HG03025 (cell line): Measurements from ENCODE around the gene RASGRF2.
"Not testable (repeated sequence)": the region's sequence is repeated elsewhere in the genome, so short reads cannot be mapped to it uniquely, and the experiment has no call there.

Experiments
- ATAC-seq: cut with Tn5 transposase; IDR thresholded peaks from one replicate; pipeline ENCODE4 v1.9.1; 2021; ENCODE audit warnings: mild to moderate bottlenecking, moderate library complexity; ENCODE audit not compliant: unreplicated experiment, low FRiP score

RASGRF2 gene

DNA sequence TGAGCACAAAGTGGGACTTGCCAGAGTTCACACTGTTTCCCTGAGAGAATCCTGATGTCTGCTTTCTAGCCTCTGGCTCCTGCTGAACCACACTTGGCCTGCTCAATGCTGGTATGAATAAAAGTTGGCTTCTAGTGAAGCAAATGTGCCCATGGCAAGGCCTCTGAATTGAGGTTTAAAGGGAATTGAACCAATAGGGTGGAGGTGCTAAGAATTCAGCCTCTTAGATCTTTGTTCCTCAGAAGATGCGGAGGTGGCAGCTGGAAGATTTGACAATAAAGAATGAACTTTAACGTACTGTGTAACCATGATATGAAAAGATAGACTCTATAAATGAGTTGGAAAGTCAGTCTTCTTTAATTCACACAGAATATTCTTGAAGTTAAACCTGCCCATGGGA is 57.2 kb downstream of the RASGRF2 start:
- ATAC-seq: no peak

DNA sequence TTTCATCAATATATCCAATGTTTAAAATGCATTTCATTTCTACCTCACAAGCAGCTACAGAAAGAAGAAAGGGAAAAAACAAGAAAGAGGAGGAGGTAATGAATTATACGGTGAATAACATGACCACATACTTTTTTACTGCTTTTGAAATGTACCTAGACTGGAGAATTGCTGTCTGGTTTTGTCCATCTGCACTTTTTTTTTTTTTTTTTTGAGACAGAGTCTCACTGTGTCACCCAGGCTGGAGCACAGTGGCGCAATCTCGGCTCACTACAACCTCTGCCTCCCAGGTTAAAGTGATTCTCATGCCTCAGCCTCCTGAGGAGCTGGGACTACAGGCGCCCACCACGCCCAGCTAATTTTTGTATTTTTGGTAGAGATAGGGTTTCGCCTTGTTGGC is 58.4 kb downstream of the RASGRF2 start:
- not testable (repeated sequence) for ATAC-seq

DNA sequence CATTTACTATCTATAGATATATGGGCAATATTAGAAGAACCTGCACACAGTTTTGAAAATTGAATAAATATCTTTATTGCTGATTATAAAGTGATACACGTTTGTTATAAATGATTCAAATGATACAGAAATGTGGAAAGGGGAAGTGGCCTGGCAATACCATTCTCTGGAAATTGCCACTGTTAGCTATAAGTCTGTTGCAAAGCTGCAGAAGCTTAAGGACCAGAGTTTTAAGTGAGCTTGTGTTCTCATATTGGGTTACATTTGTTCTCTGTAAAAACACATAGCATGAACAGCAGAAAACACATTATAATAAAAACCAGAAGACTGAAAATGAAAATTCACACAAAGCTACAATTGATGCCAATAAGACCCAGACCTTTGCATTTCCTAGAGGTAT is 59.6 kb downstream of the RASGRF2 start:
- no peak for ATAC-seq

DNA sequence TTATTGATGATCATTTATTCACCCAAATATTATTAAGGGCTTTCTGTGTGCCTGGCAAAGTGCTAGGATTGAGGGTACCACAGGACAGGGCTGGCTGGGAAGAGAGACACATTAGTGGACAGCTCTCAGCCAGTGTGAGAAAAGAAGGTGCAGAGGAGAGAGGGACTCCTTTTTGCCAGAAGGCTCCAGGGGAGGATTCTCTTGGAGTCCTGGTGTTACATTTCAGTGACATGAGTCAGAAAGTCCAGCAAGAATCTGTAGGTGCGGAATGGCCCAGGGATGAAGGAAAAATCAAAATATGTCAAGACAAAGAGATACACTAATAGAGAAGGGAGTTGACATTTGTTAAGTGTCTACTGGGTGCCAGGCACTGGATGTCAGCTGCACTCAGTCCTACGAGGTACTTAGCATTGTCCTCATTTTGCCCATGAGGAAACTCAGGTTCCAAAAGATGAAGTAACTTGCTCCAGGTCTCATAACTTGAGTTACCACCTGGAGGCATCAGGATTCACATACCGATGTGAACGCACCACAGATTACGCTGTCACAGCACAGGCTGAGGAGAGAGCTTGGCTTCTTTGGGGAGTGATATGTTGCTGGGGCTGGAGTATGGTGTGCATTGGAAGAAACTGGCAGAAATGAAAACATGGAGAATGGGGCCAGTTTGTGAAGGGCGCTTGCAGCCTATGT is 60.5 kb downstream of the RASGRF2 start:
- no peak for ATAC-seq

DNA sequence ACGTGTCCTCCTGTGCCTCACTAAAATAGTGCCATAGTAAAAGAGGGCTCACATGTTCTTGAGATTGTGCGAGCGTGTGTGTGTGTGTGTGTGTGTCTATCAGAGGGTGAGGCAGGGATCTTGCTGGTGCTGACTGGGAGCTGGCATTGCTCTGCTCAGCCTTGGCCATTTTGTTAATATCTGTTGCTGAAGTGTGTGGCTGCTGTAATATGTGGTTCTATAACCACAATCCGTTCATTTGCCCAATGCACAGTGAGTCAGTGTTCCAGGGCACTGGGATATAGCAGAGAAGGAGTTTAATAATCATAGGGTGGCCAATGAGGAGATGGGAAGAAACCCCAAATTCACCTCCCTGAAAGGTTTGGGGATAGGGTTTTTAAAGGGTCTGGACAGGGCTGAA is 61.3 kb downstream of the RASGRF2 start:
- no peak for ATAC-seq

DNA sequence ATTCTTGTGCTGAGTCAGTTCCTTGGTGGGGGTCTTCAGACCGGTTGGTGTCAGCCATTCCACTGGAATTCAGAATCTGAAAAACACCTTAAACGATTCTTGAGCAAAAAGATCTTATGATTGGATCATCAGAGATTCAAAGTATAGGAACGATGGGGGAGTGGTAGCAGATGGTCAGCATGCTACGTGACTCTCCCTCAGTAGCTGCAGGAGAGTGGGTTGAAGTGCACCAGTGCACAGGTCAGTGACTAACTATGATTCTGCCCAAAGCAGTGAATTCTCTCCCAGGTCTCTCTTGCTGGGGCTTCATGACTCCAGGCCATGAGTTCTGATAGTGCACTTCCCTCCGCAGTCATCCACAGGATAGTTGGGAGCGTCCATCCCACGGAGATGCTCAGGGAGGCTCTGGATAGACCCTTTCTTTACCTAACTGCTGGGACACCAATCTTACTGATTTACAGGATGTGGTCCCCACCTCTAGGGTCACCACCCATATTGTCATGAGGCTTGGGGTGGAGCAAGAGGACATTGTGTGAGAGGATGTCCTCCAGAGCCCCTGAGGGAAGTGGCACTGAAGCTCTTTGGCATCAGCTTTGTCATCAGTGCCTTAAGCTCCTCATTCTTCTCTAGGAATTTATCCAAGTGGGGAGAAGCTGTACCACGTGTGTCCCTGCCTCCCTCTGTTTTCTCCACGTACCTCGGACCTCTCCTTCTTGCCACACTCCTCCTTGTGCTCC is 62.0 kb downstream of the RASGRF2 start:
- no peak for ATAC-seq

DNA sequence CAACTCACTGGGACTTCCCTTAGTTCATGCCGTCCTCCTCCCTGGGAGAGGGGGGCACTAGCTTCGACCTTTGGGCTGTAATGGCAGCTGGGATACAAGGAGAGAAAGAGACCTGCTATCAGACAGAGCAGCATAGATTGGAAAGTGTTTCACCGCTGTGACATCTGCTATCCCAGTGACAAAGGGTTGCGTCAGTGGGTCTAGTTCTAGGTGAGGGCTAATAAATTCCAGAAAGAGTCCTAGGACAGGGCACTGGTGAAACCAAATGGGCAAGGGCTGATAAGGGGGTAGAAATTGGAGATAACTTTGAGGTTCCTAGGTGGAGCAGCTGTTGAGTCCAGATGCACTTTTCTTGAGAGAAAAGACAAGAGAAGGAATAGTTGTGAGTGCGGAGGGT is 62.5 kb downstream of the RASGRF2 start:
- ATAC-seq: no peak

DNA sequence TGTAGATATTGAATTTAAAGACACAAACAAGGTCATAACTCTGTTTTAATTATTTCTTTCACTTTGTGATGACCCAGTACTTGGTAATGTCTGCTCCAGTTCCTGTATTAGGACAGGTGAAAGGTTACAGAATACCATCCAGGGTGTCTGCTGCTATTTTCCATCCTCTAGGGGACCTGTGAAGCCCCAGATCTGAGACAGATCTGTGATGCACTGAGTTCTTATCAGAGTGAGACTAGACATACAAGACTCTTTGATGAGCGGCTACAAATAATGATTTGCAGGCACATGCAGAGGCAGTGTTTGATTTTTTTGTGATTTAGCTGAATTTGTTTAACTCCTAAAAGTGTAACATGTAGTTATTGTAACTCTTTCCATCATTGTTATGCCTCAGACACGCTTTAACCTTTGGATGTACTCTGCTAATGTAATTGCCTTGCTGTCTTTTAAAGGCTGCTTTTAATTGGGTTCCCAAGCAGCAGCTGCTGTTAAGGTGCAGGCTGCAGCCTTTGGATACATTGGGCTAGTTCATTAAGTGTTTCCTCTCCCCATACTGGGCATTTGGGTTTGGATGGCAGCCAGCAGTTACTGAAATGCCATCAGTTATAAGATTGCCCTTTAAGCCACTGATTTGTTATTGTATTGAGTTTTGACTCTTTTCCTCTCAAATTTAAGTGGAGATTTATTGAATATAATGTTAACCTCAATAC is 63.3 kb downstream of the RASGRF2 start:
- ATAC-seq: no peak

DNA sequence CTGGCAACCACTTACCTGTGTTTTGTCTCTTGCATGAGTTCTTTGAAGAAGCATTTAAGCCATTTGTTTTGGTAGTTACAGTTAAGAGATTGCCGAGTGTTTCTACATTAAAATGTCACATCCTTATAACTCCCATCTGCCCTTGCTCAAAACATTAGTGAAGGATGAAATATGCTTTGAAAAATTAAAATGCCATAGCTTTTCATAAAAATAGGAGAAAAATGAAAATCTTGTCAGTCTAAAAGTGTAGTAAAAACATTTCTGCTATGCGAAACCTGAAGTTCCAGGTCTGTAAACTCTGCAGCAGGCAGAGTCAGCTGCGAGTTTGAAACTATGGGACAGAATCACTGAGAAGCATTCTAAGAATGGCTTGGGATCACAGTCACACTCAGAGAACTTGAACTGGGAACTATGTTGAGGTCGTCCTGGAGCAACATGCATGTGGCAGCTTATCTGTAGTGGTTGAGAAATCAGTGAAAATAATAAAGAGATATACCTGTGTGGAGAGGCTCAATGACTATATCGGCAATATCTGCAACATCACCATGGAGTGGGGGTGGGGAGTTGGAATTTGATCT is 67.4 kb downstream of the RASGRF2 start:
- no peak for ATAC-seq

DNA sequence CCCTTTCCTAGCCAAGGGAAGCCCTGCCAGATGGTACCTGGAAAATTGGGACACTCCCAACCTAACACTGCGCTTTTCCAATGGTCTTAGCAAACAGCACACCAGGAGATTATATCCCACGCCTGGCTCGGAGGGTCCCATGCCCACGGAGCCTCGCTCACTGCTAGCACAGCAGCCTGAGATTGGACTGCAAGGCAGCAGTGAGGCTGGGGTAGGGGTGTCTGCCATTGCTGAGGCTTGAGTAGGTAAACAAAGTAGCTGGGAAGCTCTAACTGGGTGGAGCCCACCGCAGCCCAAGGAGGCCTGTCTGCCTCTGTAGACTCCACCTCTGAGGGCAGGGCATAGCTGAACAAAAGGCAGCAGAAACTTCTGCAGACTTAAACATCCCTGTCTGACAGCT is 68.7 kb downstream of the RASGRF2 start:
- ATAC-seq: not testable (repeated sequence)

DNA sequence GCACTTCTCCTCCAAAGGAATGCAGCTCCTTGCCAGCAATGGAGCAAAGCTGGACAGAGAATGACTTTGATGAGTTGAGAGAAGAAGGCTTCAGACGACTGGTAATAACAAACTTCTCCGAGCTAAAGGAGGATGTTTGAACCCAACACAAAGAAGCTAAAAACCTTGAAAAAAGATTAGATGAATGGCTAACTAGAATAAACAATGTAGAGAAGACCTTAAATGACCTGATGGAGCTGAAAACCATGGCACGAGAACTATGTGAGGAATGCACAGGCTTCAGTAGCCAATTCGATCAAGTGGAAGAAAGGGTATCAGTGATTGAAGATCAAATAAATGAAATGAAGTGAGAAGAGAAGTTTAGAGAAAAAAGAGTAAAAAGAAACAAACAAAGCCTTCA is 69.6 kb downstream of the RASGRF2 start:
- not testable (repeated sequence) for ATAC-seq

DNA sequence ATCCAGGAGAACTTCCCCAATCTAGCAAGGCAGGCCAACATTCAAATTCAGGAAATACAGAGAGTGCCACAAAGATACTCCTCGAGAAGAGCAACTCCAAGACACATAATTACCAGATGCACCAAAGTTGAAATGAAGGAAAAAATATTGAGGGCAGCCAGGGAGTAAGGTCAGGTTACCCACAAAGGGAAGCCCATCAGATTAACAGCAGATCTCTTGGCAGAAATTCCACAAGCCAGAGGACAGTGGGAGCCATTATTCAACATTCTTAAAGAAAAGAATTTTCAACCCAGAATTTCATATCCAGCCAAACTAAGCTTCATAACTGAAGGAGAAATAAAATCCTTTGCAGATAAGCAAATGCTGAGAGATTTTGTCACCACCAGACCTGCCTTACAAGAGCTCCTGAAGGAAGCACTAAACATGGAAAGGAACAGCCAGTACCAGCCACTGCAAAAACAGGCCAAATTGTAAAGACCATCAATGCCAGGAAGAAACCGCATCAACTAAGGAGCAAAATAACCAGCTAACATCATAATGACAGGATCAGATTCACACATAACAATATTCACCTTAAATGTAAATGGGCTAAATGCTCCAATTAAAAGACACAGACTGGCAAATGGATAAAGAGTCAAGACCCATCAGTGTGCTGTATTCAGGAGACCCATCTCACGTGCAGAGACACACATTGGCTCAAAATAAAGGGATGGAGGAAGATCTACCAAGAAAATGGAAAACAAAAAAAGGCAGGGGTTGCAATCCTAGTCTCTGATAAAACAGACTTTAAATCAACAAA is 70.3 kb downstream of the RASGRF2 start:
- not testable (repeated sequence) for ATAC-seq

DNA sequence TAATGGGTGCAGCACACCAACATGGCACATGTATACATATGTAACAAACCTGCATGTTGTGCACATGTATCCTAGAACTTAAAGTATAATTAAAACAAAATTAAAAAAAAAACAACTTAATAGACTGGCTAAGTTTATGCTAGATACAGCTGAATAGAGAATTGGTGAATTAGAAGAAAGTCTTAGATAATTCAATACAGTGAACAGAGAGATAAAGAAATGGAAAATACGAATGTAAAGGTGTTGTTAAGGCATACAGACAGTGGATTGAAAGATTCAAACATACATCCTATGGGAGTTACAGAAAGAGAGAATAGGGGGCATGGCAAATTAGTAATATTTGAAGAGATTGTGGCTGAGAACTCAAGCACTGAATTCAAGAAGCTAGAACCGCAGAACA is 75.4 kb downstream of the RASGRF2 start:
- ATAC-seq: no peak

DNA sequence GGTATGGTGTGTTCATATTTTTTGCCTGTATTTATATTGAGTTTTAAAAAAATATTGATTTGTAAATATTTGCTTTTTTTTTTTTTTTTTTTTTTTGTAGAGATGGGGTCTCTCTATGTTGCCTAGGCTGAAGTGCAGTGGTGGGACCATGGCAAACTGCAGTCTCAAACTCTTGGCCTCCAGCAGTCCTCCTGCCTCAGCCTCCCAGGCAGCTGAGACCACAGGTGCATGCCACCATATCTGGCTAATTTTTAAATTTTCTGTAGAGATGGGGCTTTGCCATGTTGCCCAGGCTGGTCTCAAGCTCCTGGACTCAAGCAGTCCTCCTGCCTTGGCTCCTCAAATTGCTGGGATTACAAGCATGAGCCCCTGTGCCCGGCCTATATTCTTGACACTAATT is 78.3 kb downstream of the RASGRF2 start:
- ATAC-seq: no peak

DNA sequence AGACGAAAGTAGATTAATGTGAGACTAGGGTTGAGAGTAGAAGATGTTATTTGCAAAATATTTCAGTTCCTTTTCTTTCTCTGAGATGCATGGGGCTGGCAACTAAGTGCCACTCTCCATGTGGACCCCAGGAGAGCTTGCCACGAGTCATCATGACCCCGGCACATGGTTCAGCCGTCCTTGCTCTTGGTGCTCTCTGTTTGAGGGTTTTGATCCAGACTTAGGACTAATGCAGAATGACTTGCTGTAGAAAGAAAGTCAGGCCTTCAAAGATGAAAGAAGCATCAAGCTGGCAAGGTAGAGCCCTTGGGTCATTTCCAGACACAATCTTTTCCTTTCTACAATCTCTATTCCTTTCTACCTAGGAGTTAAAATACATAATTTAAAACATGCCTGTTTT is 84.7 kb downstream of the RASGRF2 start:
- ATAC-seq: no peak

DNA sequence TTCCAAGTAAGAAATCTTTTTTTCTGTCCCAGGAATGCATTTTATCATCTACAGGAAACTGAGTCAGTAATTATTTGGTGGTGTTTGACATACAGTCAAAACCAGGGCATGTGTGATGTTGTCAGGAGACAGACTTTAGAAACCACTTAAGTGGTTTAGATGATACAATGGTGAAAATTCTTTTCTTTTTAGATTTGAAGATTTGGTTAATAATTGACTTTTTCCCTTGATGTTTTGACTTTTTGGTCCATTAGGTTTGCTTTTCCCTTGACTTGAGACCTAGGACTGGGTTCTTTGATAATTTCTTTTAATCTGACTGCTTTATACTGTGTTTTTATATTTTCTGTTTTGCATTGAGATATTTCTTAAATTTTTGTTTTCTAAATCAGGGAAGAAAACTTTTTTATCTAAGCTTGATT is 85.2 kb downstream of the RASGRF2 start:
- ATAC-seq: no peak

DNA sequence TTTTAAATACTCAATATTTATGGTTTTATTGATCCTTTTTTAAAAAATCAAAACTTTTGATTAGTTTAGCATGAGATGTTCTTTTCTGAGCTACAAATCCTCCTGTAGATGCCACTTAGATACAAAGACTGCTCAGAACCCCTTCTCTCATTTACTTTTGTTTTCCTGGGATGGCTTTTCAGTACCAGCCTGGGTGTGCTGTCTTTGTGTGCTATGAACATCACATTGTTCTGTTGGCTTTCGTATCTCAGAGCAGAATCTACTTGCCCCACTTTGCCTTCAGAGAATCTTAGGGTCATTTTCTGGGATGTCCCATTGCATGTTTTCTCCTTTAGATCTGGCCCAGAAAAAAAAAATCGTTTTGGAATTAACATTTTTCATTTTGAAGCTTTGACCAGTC is 85.9 kb downstream of the RASGRF2 start:
- ATAC-seq: no peak

DNA sequence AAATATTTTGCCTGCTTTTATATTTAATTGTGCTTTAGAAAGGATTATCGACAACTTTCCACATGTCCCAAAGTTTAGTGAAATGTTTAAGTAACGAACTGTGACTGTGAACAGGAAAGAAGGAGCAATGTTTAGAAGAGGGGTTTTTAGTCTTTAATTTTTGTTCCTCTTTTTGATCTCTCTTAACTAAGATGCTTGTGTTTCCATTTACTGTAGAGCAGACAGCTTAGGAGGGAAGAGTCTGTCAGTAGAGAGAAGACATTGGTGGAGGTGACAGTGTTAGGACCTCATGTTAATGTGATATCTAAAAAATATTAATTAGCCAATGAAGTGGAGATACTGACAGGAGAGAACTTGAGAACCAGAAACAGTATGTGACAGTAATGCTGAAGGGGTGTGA is 92.2 kb downstream of the RASGRF2 start:
- ATAC-seq: no peak

DNA sequence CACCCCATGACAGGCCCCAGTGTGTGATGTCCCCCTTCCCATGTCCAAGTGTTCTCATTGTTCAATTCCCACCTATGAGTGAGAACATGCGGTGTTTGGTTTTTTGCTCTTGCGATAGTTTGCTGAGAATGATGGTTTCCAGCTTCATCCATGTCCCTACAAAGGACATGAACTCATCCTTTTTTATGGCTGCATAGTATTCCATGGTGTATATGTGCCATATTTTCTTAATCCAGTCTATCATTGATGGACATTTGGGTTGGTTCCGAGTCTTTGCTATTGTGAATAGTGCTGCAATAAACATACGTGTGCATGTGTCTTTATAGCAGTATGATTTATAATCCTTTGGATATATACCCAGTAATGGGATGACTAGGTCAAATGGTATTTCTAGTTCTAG is 93.1 kb downstream of the RASGRF2 start:
- not testable (repeated sequence) for ATAC-seq

DNA sequence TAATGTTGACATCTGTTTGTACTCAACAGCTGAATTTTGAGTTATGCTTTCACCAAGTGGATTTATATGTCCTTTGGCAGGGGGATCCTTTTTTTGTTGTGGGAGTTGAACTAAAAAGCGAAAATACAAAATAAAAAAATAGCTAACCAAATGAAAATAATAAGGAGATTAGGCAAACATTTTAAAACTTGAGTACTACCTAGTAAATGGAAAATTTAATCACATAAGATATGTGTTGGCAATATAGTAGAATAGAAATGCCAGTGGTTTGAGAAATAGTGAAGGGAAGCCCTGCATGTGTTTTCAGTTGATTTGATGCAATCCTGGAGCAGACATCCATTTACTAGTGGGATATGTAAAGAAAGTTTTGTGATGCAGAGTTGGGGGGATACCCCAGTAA is 98.0 kb downstream of the RASGRF2 start:
- no peak for ATAC-seq
